ENCODE results near the gene STXBP5. TPM values are rescaled to one million over a fixed set of nuclear protein-coding genes. Genes with fewer than 3 reads are reported as not detected.
A peak's percentile ranks its signal among the peaks of the same experiment; 100 is the strongest.

STXBP5 gene
- total RNA-seq, 4 donors from 2014 or later, result 15.6 to 41.3 (median 20.4) TPM

GRCh38 chr6:147204843-147205311 lies 660 bp downstream of the STXBP5 start:
- no peak for DNase-seq
- H3K9me3 ChIP-seq, result no peaks in the 10 kb centered on the region
- peak overlapping the region; percentile 72 to 95 (median 92) for H3K4me3 ChIP-seq
- ATAC-seq, result no peak
- no peaks in the 10 kb centered on the region for H3K36me3 ChIP-seq
- no peaks in the 10 kb centered on the region for H3K27me3 ChIP-seq
- in situ Hi-C loops (cut with MboI; ENCODE audit: low sequenced_read_pairs in 4 of 4), result loop anchor here in 1 of 4 donors (25.0 kb wide), 1 partner anchor 1393 kb away; the partner anchor contains the start of gene FBXO30
- peaks cover 35 to 38% of the 10 kb centered on the region in 2 donors for H3K4me1 ChIP-seq
- H3K27ac ChIP-seq, result peak overlapping the region; percentile 88 to 96 (median 93)
- TF ChIP-seq POLR2A (IDR thresholded peaks at IDR 0.05), result no peak
- no peak for TF ChIP-seq CTCF (IDR thresholded peaks at IDR 0.05 in 4 of 5, conservative IDR thresholded peaks at IDR 0.05 in 1 of 5)
- intact Hi-C loops (cut with DNase I; ENCODE audit: low total_unique reads), result loop anchor here (5.0 kb wide), 1 partner anchor 1243 kb away; the partner anchor contains the start of gene SHPRH

- intact Hi-C loops (cut with DNase I; ENCODE audit: low total_unique reads) (no loop called here), in situ Hi-C loops (cut with MboI; ENCODE audit: low sequenced_read_pairs in 4 of 4) (loop anchor here in 1 of 4 donors (25.0 kb wide), 1 partner anchor 1394 kb away; the partner anchor contains the start of gene FBXO30)
- Histone ChIP-seq H3K9me3 (no peaks in the 10 kb centered on the region), H3K27me3 (no peaks in the 10 kb centered on the region), H3K4me1 (peaks cover 39 to 41% of the 10 kb centered on the region in 2 donors), H3K36me3 (no peaks in the 10 kb centered on the region), H3K27ac (peak overlapping the region; percentile 88 to 96 (median 93)), H3K4me3 (peak overlapping the region; percentile 72 to 95 (median 92))
- no peak for TF ChIP-seq CTCF (IDR thresholded peaks at IDR 0.05 in 4 of 5, conservative IDR thresholded peaks at IDR 0.05 in 1 of 5)
- no peak for TF ChIP-seq POLR2A (IDR thresholded peaks at IDR 0.05)
- DNase-seq (peak in 1 of 2 donors; percentile 23), ATAC-seq (no peak)
Measured at GRCh38 chr6:147205690-147206600, 1.7 kb downstream of the STXBP5 start.

GRCh38 chr6:147207351-147207750 lies 3.1 kb downstream of the STXBP5 start:
- Histone ChIP-seq H3K36me3 (no peaks in the 10 kb centered on the region), H3K9me3 (no peaks in the 10 kb centered on the region), H3K27ac (peak overlapping the region; percentile 88 to 96 (median 93)), H3K4me1 (peaks cover 39 to 41% of the 10 kb centered on the region in 2 donors), H3K27me3 (no peaks in the 10 kb centered on the region), H3K4me3 (peak overlapping the region; percentile 7 to 95 (median 92))
- ATAC-seq (no peak), DNase-seq (no peak)
- in situ Hi-C loops (cut with MboI; ENCODE audit: low sequenced_read_pairs in 4 of 4), result loop anchor here in 1 of 4 donors (25.0 kb wide), 1 partner anchor 1395 kb away; the partner anchor contains the start of gene FBXO30
- TF ChIP-seq CTCF (IDR thresholded peaks at IDR 0.05 in 4 of 5, conservative IDR thresholded peaks at IDR 0.05 in 1 of 5) (no peak), POLR2A (IDR thresholded peaks at IDR 0.05) (no peak)
- intact Hi-C loops (cut with DNase I; ENCODE audit: low total_unique reads), result no loop called here

GRCh38 chr6:147207837-147208754 lies 3.9 kb downstream of the STXBP5 start:
- intact Hi-C loops (cut with DNase I; ENCODE audit: low total_unique reads), result no loop called here
- Histone ChIP-seq H3K9me3 (no peaks in the 10 kb centered on the region), H3K4me1 (peaks cover 41 to 44% of the 10 kb centered on the region in 2 donors), H3K36me3 (no peaks in the 10 kb centered on the region), H3K27ac (peak overlapping the region; percentile 88 to 96 (median 93)), H3K4me3 (peak overlapping the region; percentile 7 to 95 (median 92)), H3K27me3 (no peaks in the 10 kb centered on the region)
- TF ChIP-seq CTCF (IDR thresholded peaks at IDR 0.05 in 4 of 5, conservative IDR thresholded peaks at IDR 0.05 in 1 of 5) (no peak), POLR2A (IDR thresholded peaks at IDR 0.05) (no peak)
- DNase-seq (no peak), ATAC-seq (no peak)
- in situ Hi-C loops (cut with MboI; ENCODE audit: low sequenced_read_pairs in 4 of 4), result loop anchor here in 1 of 4 donors (25.0 kb wide), 1 partner anchor 1396 kb away; the partner anchor contains the start of gene FBXO30
